ENCODE data around the gene DNAH17. TPM values are rescaled to one million over a fixed set of nuclear protein-coding genes. Genes with fewer than 3 reads are reported as not detected.

Gene DNAH17
- polyA plus RNA-seq, 3 donors: 1.9 to 4.5 (median 2.4) TPM

- no peak for DNase-seq (ENCODE audit: extremely low read depth in 1 of 11, low read depth in 9 of 11, low spot score in 4 of 11)
Measured at GRCh38 chr17:78374631-78375274, 202.4 kb downstream of the DNAH17 start.

- no peak for DNase-seq (ENCODE audit: extremely low read depth in 1 of 11, low read depth in 9 of 11, low spot score in 4 of 11)
Measured at GRCh38 chr17:78374189-78374588, 203.0 kb downstream of the DNAH17 start.

Other genes starting within 250 kb of the DNAH17 start
- gene SOCS3, start 217.3 kb downstream of the DNAH17 start, polyA plus RNA-seq (ENCODE audit: insufficient read length in 3 of 3): 10 to 100 TPM; 11.5 to 29.8 (median 17.1) TPM
- 10 to 100 TPM; 42.2 to 55.0 (median 45.7) TPM for gene PGS1, start 198.7 kb downstream of the DNAH17 start, polyA plus RNA-seq (ENCODE audit: insufficient read length in 3 of 3)
- 10 to 100 TPM; 23.1 to 26.3 (median 23.2) TPM for gene CYTH1, start 204.9 kb upstream of the DNAH17 start, polyA plus RNA-seq (ENCODE audit: insufficient read length in 3 of 3)